Measurements from ENCODE around the gene FCER1G. TPM values are rescaled to one million over a fixed set of nuclear protein-coding genes. Genes with fewer than 3 reads are reported as not detected.

The FCER1G gene
- total RNA-seq, 1 experiment from 2014 or later, result 1.0 TPM

GRCh38 chr1:161266202-161266601 is 51.1 kb downstream of the FCER1G start:
- Mint-ChIP-seq H3K27ac (ENCODE audit: low read depth, unreplicated experiment) (no peak overlapping the region), H3K9me3 (ENCODE audit: unreplicated experiment) (no peaks in the 10 kb centered on the region), H3K4me1 (ENCODE audit: insufficient read depth, unreplicated experiment) (no peaks in the 10 kb centered on the region), H3K36me3 (ENCODE audit: insufficient read depth, unreplicated experiment) (no peaks in the 10 kb centered on the region), H3K4me3 (ENCODE audit: unreplicated experiment) (no peak overlapping the region), H3K27me3 (ENCODE audit: insufficient read depth, unreplicated experiment) (peaks cover 14% of the 10 kb centered on the region)
- BruUV-seq (replicated peaks), result no TSS peak
- POLR2A ChIA-PET, result interaction anchor here (0.8 kb wide), 1 partner anchor 17 kb away, joined by 3 read pairs; no protein-coding TSS in a partner anchor
- intact Hi-C loops (cut with micrococcal nuclease), result no loop called here
- TF ChIP-seq CTCF (IDR thresholded peaks at IDR 0.05; ENCODE audit: unreplicated experiment), result no peak
- no peak for DNase-seq (ENCODE audit: unreplicated experiment)
- CTCF ChIA-PET, result interaction anchor here (0.6 to 2.2 kb wide), 6 partner anchors 18 to 496 kb away, joined by 3 to 10 read pairs (median 3); partner anchors contain the start of gene PPOX

- Mint-ChIP-seq H3K36me3 (ENCODE audit: insufficient read depth, unreplicated experiment) (no peaks in the 10 kb centered on the region), H3K27ac (ENCODE audit: low read depth, unreplicated experiment) (no peak overlapping the region), H3K27me3 (ENCODE audit: insufficient read depth, unreplicated experiment) (peaks cover 8% of the 10 kb centered on the region), H3K4me3 (ENCODE audit: unreplicated experiment) (no peak overlapping the region), H3K9me3 (ENCODE audit: unreplicated experiment) (no peaks in the 10 kb centered on the region), H3K4me1 (ENCODE audit: insufficient read depth, unreplicated experiment) (no peaks in the 10 kb centered on the region)
- DNase-seq (ENCODE audit: unreplicated experiment), result no peak
- no TSS peak for BruUV-seq (replicated peaks)
- ChIA-PET CTCF (interaction anchor here (0.6 to 2.2 kb wide), 5 partner anchors 18 to 101 kb away, joined by 3 to 10 read pairs (median 3); partner anchors contain the start of gene PPOX), POLR2A (interaction anchor here (1.0 kb wide), 1 partner anchor 47 kb away, joined by 3 read pairs; the partner anchor contains the start of gene SDHC)
- intact Hi-C loops (cut with micrococcal nuclease), result no loop called here
- TF ChIP-seq CTCF (IDR thresholded peaks at IDR 0.05; ENCODE audit: unreplicated experiment), result no peak
Observed at GRCh38 chr1:161266836-161267235, 51.7 kb downstream of the FCER1G start.

- POLR2A ChIA-PET, result interaction anchor here (1.0 kb wide), 1 partner anchor 47 kb away, joined by 3 read pairs; the partner anchor contains the start of gene SDHC
- CTCF ChIA-PET, result interaction anchor here (0.7 to 2.2 kb wide), 4 partner anchors 18 to 37 kb away, joined by 3 to 10 read pairs (median 3); no protein-coding TSS in a partner anchor
- DNase-seq (ENCODE audit: unreplicated experiment), result no peak
- no peaks in the 10 kb centered on the region for H3K36me3 Mint-ChIP-seq (ENCODE audit: insufficient read depth, unreplicated experiment)
- no peaks in the 10 kb centered on the region for H3K4me1 Mint-ChIP-seq (ENCODE audit: insufficient read depth, unreplicated experiment)
- H3K4me3 Mint-ChIP-seq (ENCODE audit: unreplicated experiment), result no peak overlapping the region
- intact Hi-C loops (cut with micrococcal nuclease), result no loop called here
- no TSS peak for BruUV-seq (replicated peaks)
- no peak overlapping the region for H3K27ac Mint-ChIP-seq (ENCODE audit: low read depth, unreplicated experiment)
- no peaks in the 10 kb centered on the region for H3K9me3 Mint-ChIP-seq (ENCODE audit: unreplicated experiment)
- TF ChIP-seq CTCF (IDR thresholded peaks at IDR 0.05; ENCODE audit: unreplicated experiment), result no peak
- peaks cover 5% of the 10 kb centered on the region for H3K27me3 Mint-ChIP-seq (ENCODE audit: insufficient read depth, unreplicated experiment)
Observed at GRCh38 chr1:161267321-161267720, 52.2 kb downstream of the FCER1G start.

Small RNA genes within 50 kb of the gene (microRNA-seq; reads per million reads assigned to microRNA genes)
- not detected for gene MIR5187

Other genes starting within 250 kb of the FCER1G start
- 73.6 and 76.8 TPM in 2 replicates for gene F11R, start 194.1 kb upstream of the FCER1G start, total RNA-seq (2022)
- 35.2 and 48.0 TPM in 2 replicates for gene TSTD1, start 176.3 kb upstream of the FCER1G start, total RNA-seq (2022)
- 48.8 and 52.8 TPM in 2 replicates for gene USF1, start 169.3 kb upstream of the FCER1G start, total RNA-seq (2022)
- gene ARHGAP30, start 145.4 kb upstream of the FCER1G start, total RNA-seq (2022), result 0.34 and 0.58 TPM in 2 replicates
- 7.0 and 11.2 TPM in 2 replicates for gene NECTIN4, start 125.7 kb upstream of the FCER1G start, total RNA-seq (2022)
- not detected in 2 replicates for gene KLHDC9, start 116.9 kb upstream of the FCER1G start, total RNA-seq (2022)
- 514 and 683 TPM in 2 replicates for gene PFDN2, start 97.3 kb upstream of the FCER1G start, total RNA-seq (2022)
- 73.4 and 75.4 TPM in 2 replicates for gene NIT1, start 97.2 kb upstream of the FCER1G start, total RNA-seq (2022)
- 63.1 and 73.6 TPM in 2 replicates for gene DEDD, start 82.6 kb upstream of the FCER1G start, total RNA-seq (2022)
- 123 and 125 TPM in 2 replicates for gene UFC1, start 61.3 kb upstream of the FCER1G start, total RNA-seq (2022)
- 33.8 and 36.6 TPM in 2 replicates for gene USP21, start 55.8 kb upstream of the FCER1G start, total RNA-seq (2022)
- gene PPOX, start 48.9 kb upstream of the FCER1G start, total RNA-seq (2022), result 30.3 and 32.4 TPM in 2 replicates
- gene B4GALT3, start 37.8 kb upstream of the FCER1G start, total RNA-seq (2022), result 50.0 and 51.7 TPM in 2 replicates
- gene ADAMTS4, start 16.2 kb upstream of the FCER1G start, total RNA-seq (2022), result not detected in 2 replicates
- gene NDUFS2, start 12.9 kb upstream of the FCER1G start, total RNA-seq (2022), result 139 and 149 TPM in 2 replicates
- not detected in 2 replicates for gene APOA2, start 8.3 kb downstream of the FCER1G start, total RNA-seq (2022)
- 10.0 and 12.3 TPM in 2 replicates for gene TOMM40L, start 10.8 kb downstream of the FCER1G start, total RNA-seq (2022)
- gene NR1I3, start 22.9 kb downstream of the FCER1G start, total RNA-seq (2022), result not detected in 2 replicates
- gene PCP4L1, start 43.5 kb downstream of the FCER1G start, total RNA-seq (2022), result not detected in 2 replicates
- gene MPZ, start 94.7 kb downstream of the FCER1G start, total RNA-seq (2022), result 0.29 and 0.37 TPM in 2 replicates
- 204 and 224 TPM in 2 replicates for gene SDHC, start 99.1 kb downstream of the FCER1G start, total RNA-seq (2022)
- gene CFAP126, start 152.6 kb downstream of the FCER1G start, total RNA-seq (2022), result not detected in 2 replicates

Measured in MCF 10A (cell line).